HEK293 (cell line): ENCODE results near the gene DAAM1.

Experiments
- EGR2 ChIP-seq: fragments of 450-650 bp; formaldehyde crosslinking; IDR thresholded peaks from 2 replicates; pipeline ENCODE4 v1.5.1; 2016; ENCODE audit warnings: low read depth, missing biosample characterization, missing genetic modification characterization
- ZNF174 ChIP-seq: fragments of 450-650 bp; formaldehyde crosslinking; IDR thresholded peaks from 2 replicates; pipeline ENCODE4 v1.5.0; 2017; ENCODE audit warnings: missing biosample characterization, mild to moderate bottlenecking, missing genetic modification characterization

GRCh38 chr14:59363531-59364226 lies 175.2 kb downstream of the DAAM1 start:
- TF ChIP-seq ZNF174 (tag by site-specific recombination) = no peak
- no peak for TF ChIP-seq EGR2 (tag by site-specific recombination)
